K562 treated with DMSO at 1 percent for 4 hours (cell line): Measurements from ENCODE around the gene GPBAR1. TPM values are rescaled to one million over a fixed set of nuclear protein-coding genes. Genes with fewer than 3 reads are reported as not detected.

Experiments used
- total RNA-seq: library from RNA; unstranded; fragments of 300-600 nt; gene quantifications from 2 replicates; pipeline ENCODE4 v1.2.3, GENCODE V29; 2022; ENCODE audit not compliant: insufficient read depth

Gene GPBAR1, protein sequence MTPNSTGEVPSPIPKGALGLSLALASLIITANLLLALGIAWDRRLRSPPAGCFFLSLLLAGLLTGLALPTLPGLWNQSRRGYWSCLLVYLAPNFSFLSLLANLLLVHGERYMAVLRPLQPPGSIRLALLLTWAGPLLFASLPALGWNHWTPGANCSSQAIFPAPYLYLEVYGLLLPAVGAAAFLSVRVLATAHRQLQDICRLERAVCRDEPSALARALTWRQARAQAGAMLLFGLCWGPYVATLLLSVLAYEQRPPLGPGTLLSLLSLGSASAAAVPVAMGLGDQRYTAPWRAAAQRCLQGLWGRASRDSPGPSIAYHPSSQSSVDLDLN
- total RNA-seq = not detected in 2 replicates

GRCh38 chr2:218260742-218261422 lies at the start of gene GPBAR1:
Gene GPBAR1 (plus strand): TSS chr2:218261015. CDS start chr2:218262725, 1,710 bp downstream.

GRCh38 chr2:218216674-218217359 lies 44.0 kb upstream of the GPBAR1 start, which contains the start of gene ARPC2:
Gene ARPC2 (plus strand): TSS chr2:218217189. CDS start chr2:218217471, 282 bp downstream.

DNA sequence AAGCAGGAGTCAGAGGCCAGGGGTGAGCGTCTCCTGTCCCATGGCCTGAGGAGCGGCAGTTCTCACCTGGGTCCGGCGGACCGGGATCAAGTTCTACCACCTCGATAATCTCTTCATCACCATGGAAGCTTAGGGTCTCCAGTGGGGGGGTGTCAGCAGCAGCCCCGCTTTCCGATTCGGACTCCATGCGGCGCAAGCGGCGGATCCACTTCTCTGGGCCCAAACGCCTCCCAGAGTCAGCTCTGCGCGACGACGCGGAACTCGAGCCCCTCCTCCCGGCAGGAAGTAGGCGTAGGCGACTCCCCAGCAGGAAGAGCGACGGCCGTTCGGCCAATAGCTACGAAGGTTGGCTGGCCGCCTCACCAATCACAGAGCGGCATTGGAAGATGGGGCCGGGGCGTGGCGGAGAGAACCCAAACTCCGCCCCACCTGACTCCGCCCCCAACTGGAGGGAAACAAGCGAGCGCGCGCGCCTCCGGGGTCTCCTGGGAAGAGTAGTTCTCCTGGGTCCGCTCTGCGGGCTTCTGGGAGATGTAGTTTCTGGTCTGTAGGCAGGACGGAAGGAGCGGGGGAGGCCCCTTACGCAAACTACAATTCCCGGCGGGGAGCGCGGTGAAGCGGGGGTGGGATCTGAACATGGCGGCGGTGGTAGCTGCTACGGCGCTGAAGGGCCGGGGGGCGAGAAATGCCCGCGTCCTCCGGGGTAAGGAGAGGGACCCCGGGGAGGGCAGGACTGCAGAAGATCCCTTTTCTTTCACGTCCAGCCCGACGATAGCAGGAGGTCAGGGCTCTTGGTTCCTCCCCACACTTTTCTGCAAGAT lies 9.3 kb downstream of the GPBAR1 start, which contains the start of the genes AAMP and PNKD:
Gene AAMP (minus strand): TSS at position 238 of the 821 bp plus-strand sequence. CDS start 51 bp downstream, at position 187.
Gene PNKD (plus strand): TSS at position 620 of the 821 bp plus-strand sequence. CDS start 17 bp downstream, at position 637.

DNA sequence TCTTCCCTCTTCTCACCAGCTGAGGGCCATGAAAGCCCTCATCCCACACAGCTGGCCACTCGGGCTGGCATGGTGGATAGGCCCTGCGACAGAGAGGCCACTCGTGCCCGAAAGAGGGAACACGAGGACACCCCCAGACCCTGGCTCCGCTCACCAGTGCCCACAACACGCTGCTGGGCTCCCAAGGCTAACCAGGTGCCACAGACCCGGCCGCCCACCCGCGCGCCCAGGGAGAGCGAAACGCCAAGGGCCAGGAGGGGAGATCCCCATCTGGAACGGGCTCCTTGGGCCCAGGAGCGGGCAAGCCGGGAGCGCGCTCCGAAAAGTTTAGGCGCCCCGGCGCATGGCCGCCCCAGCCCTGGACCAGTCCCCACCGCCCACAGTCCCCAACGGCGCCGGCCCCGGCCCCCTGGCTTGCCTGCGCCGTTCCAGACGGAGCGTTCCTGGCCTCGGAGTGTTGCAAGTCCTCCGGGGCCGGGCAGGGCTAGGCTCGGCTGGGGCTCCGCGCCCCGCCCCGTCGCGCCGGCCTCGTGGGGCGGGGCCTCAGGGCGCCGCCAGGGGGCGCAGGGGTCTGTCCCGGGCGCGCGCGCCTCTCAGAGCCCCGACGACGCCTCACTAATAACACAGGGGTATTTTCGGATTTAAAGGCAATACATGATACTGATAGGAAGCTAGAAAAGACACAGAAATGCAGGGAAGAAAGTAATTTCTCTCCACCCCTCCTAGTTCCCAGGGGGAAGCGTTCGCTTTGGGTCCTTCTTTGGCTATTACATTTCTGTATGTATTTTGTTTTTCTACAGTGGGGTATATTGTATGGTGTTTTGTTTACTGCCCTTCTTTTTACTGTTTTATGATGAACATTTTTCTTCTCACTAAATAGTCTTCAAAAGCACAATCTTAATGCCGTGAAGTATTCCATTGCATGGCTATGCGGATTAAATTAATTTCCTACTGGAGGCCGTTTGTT lies 31.5 kb downstream of the GPBAR1 start, which contains the start of gene TMBIM1:
Gene TMBIM1 (minus strand): TSS at position 456 of the 967 bp plus-strand sequence. CDS start 10,362 bp downstream, outside the sequence.

Other genes starting within 250 kb of the GPBAR1 start
- gene RUFY4, start 191.8 kb upstream of the GPBAR1 start, total RNA-seq = not detected in 2 replicates
- not detected in 2 replicates for gene CXCR2, start 135.0 kb upstream of the GPBAR1 start, total RNA-seq
- not detected in 2 replicates for gene CXCR1, start 94.1 kb upstream of the GPBAR1 start, total RNA-seq
- gene ARPC2, start 43.8 kb upstream of the GPBAR1 start, total RNA-seq = 128 and 130 TPM in 2 replicates
- gene AAMP, start 9.1 kb downstream of the GPBAR1 start, total RNA-seq = 76.3 and 90.0 TPM in 2 replicates
- gene PNKD, start 9.5 kb downstream of the GPBAR1 start, total RNA-seq = 31.6 and 50.6 TPM in 2 replicates
- 67.5 and 81.0 TPM in 2 replicates for gene TMBIM1, start 31.5 kb downstream of the GPBAR1 start, total RNA-seq
- gene CATIP, start 95.8 kb downstream of the GPBAR1 start, total RNA-seq = not detected in 2 replicates
- 0.53 and 0.71 TPM in 2 replicates for gene SLC11A1, start 121.3 kb downstream of the GPBAR1 start, total RNA-seq
- 43.3 and 47.3 TPM in 2 replicates for gene CTDSP1, start 138.9 kb downstream of the GPBAR1 start, total RNA-seq
- 0.88 and 1.4 TPM in 2 replicates for gene VIL1, start 158.1 kb downstream of the GPBAR1 start, total RNA-seq